ENCODE results near the gene SPSB1. TPM values are rescaled to one million over a fixed set of nuclear protein-coding genes. Genes with fewer than 3 reads are reported as not detected.

Gene SPSB1
- total and polyA plus RNA-seq, 10 donors, result 1.3 to 7.9 (median 4.1) TPM

- no peak for DNase-seq
- WGBS, 5 donors, result 77 to 86% (median 81%) methylated on average over 7 of the region's 7 CpGs
- Histone ChIP-seq H3K4me3 (no peak overlapping the region), H3K36me3 (no peaks in the 10 kb centered on the region), H3K27ac (no peak overlapping the region), H3K9me3 (peaks cover 0 to 6% (median 0%) of the 10 kb centered on the region in 8 donors), H3K4me1 (peaks cover 0 to 27% (median 4%) of the 10 kb centered on the region in 6 donors), H3K27me3 (replicated peaks in 1 of 7) (no peaks in the 10 kb centered on the region)
- TF ChIP-seq POLR2A (IDR thresholded peaks at IDR 0.05), result no peak
- no peak for TF ChIP-seq POLR2AphosphoS5 (IDR thresholded peaks at IDR 0.05)
- no peak for TF ChIP-seq CTCF (IDR thresholded peaks at IDR 0.05 in 8 of 11, conservative IDR thresholded peaks at IDR 0.05 in 3 of 11)
- intact Hi-C loops (cut with DNase I; ENCODE audit: low total_unique reads), result no loop called here
Measured at GRCh38 chr1:9340864-9341263, 48.2 kb downstream of the SPSB1 start.

DNA sequence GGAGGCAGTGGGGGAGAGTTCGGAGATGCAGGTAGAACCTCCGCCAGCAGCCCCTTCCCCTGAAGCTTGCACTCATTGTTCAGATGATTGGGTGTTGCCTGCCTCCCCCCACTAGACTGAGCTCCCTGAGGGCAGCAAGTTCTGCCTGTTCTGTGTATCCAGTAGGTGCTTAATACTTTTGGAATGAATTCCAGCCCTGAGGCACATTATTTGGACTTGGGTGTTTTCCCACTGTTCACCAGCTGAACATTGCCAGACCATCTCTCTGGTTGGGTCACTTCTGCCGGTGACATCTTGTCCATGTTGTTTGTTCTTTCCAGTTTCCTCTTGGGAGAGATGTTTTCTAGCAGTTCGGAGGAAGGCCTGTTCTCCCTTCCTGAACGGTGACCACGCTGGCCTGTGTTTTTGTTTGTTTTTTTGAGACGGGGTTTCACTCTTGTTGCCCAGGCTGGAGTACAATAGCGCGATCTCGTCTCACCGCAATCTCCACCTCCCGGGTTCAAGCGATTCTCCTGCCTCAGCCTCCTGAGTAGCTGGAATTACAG is 48.7 kb downstream of the SPSB1 start:
- Histone ChIP-seq H3K27ac (no peak overlapping the region), H3K27me3 (replicated peaks in 1 of 7) (no peaks in the 10 kb centered on the region), H3K9me3 (peaks cover 0 to 6% (median 0%) of the 10 kb centered on the region in 8 donors), H3K36me3 (no peaks in the 10 kb centered on the region), H3K4me1 (peaks cover 0 to 27% (median 4%) of the 10 kb centered on the region in 6 donors), H3K4me3 (no peak overlapping the region)
- no peak for DNase-seq
- intact Hi-C loops (cut with DNase I; ENCODE audit: low total_unique reads), result no loop called here
- 91 to 95% (median 93%) methylated on average over 12 to 13 of the region's 13 CpGs for WGBS, 5 donors
- TF ChIP-seq POLR2AphosphoS5 (IDR thresholded peaks at IDR 0.05) (no peak), CTCF (IDR thresholded peaks at IDR 0.05 in 8 of 11, conservative IDR thresholded peaks at IDR 0.05 in 3 of 11) (no peak), POLR2A (IDR thresholded peaks at IDR 0.05) (no peak)

DNA sequence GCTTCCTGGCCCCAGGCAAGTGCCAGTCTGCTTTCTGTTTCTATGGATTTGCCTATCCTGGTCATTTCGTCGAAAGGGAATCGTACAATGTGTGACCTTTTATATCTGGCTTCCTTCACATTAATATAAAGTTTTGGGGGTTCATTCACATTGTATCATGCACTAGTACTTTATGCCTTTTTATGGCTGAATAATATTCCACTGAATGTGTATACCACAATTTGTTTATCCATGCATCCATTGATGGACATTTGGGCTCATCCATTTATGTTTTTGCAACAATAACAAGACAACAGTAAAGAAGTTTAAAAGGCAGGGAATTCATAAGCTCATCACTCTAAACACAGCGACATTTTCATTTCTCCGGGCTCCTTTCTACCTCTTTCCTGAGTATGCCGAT is 50.6 kb downstream of the SPSB1 start:
- Histone ChIP-seq H3K27ac (no peak overlapping the region), H3K4me1 (peaks cover 0 to 23% (median 4%) of the 10 kb centered on the region in 6 donors), H3K36me3 (no peaks in the 10 kb centered on the region), H3K27me3 (replicated peaks in 1 of 7) (no peaks in the 10 kb centered on the region), H3K9me3 (peaks cover 0 to 6% (median 0%) of the 10 kb centered on the region in 8 donors), H3K4me3 (no peak overlapping the region)
- intact Hi-C loops (cut with DNase I; ENCODE audit: low total_unique reads), result no loop called here
- 95 to 98% (median 98%) methylated on average over 6 of the region's 6 CpGs for WGBS, 5 donors
- no peak for DNase-seq
- no peak for TF ChIP-seq POLR2AphosphoS5 (IDR thresholded peaks at IDR 0.05)
- TF ChIP-seq POLR2A (IDR thresholded peaks at IDR 0.05), result no peak
- no peak for TF ChIP-seq CTCF (IDR thresholded peaks at IDR 0.05 in 8 of 11, conservative IDR thresholded peaks at IDR 0.05 in 3 of 11)

DNA sequence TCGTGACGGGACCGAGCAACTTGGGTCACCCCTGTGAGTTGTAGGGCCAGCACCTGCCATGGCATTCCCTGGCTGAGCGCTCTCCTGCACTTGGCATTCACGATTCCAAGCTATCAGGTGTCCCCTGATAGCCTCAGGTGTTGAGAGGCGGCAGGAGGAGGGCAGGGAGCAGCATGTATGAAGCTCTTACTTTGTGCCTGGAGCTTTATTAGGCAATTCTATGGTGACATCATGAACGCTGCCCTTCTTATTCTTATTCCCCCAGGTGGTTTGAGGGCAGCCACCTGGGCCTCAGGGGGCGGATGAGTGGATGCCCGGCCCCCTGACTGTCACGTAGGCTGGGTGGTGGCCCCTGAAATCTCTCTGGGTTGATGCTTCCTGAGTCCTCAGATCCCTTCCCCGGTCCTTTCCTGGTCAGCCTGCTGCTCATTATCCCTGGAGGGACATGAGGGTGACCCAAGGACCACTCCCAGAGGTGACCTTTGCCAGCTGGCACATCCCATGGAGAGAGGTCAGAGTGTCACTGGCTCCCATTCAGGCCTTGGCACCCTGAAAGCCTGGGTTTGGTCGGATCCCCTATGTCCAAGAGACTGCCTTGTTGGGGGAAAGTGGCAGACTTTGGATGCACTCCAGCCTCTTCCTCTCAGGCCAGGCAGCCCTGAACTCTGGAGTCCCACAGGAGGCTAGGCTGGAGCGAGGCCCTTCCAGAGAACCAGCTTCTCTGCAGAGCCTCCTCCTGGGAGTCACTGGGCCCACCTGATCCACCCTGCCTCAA is 51.9 kb downstream of the SPSB1 start:
- peaks cover 0 to 6% (median 0%) of the 10 kb centered on the region in 8 donors for H3K9me3 ChIP-seq
- 74 to 84% (median 81%) methylated on average over 9 to 13 of the region's 13 CpGs for WGBS, 5 donors
- intact Hi-C loops (cut with DNase I; ENCODE audit: low total_unique reads), result no loop called here

More for the DNA sequence above, 51.9 kb downstream of the SPSB1 start:
- Histone ChIP-seq H3K36me3 (no peaks in the 10 kb centered on the region), H3K27ac (no peak overlapping the region), H3K4me1 (peaks cover 0 to 23% (median 4%) of the 10 kb centered on the region in 6 donors), H3K27me3 (replicated peaks in 1 of 7) (no peaks in the 10 kb centered on the region), H3K4me3 (no peak overlapping the region)
- TF ChIP-seq POLR2A (IDR thresholded peaks at IDR 0.05), result no peak
- no peak for DNase-seq

Measured in spleen (tissue), 11 donors.